EL (cell line): Measurements from ENCODE around the gene ANTXR1.

ENCODE experiments used
- DNase-seq: peaks from one replicate; pipeline ENCODE4 v3.0.0-alpha.2; 2016

Gene ANTXR1

DNA sequence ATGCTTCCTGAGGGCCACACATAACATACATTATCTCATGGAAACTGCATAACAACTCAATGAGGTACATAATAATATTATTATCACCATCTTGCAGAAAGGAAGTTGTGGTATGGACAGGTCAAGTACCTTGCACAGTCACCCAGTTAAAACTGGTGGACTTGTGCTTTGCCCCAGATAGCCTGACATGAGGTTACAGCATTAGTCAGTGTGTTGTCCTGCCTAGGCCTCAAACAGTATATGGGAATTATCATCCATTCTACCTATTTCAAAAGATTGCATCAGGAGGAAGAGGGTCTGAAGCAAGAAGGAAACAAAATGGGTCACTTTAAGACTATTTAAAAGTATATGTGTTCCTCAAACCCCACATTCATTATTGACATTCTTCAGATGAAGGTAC lies 5.4 kb upstream of the ANTXR1 start:
- DNase-seq, result no peak

GRCh38 chr2:69010437-69011194 lies 2.4 kb upstream of the ANTXR1 start:
- DNase-seq, result peak; percentile 69

- no peak for DNase-seq
Observed at GRCh38 chr2:69011611-69012157, 1.3 kb upstream of the ANTXR1 start.

DNA sequence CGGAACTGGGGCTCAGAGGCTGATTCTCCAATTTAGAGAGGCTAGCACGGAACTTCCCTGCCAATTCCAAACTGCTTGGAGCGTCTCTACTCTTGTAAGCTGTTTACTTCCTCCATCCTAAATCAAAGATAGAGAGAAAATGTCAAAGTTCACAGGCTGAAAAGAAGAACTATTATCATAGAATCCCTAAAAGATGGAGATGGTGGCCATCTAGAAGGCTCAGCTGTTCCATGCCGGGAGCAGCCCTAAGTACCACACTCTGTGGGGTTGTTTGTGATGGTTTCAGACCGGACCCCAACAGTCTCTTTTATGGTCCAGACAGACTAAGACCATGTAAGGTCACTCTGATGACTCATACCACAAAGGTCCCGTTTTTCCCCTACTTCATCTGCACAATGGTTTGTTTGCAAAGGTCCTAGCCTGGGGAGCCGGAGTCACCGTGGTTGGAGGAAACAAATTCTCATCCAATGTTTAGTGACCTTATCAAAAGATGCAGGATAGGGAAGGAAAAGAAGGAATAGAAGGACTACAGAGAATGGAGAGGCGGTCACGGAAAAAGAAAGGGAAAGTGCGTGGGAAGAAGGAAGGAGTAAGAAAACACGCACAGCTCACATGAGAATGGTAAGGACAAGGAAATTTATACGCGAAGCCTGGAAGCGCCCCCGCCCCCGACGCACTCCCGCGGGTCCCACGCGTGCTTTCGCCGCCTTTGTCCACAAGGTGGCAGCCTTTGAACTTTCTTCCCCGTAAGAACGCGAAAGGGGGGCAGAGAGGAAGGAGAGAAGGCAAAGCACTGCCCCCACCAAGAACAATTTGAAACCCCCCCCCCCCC lies 453 bp upstream of the ANTXR1 start:
- DNase-seq, result peak; percentile 76

DNA sequence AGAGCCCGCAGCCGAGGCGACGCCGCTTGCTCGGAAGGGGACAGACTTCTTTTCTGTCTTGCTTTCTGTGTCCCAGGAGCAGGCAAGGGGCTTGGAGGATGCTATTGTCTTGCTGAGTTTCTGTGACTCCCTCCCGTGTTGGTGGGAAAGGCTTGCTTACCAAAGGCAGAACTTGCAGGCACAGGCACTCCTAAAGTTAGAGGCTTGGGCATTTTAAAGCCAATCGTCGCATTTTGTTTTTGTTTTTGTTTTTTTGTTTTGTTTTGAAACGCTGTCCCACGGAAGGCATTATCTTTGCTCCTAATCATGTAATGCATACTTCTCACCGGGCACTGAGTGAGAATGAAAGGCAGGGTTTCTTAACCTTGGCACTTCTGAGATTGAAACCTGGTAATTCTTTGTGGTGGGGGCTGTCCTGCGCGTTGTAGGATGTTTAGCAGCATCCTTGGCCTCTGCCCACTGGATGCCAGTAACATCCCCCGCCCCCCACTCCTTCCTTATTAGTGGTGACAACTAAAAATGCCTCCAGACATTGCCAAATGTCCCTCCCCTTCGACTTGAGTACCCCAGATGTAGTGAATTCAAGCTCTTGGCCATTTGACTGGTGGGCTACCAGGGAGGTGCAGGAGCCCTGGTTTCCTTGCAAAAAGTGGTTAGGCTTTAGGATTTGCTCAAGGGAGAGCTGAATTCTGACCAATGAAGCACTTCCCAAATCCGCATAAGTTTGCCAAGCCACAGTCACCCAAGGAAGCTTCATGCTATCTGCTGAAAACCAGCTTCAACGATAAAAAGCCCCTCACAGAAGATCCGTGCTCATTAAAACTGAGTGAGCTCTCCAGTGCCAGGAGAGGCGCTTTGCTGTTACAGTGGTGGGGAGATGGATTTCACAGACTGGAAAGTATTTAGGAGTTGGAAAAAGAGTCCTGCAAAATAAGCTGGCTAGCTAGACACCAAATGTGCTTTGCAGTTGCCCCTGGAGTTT lies 1.2 kb downstream of the ANTXR1 start:
- peak; percentile 46 for DNase-seq

- peak; percentile 26 for DNase-seq
Observed at GRCh38 chr2:69017080-69017479, 4.1 kb downstream of the ANTXR1 start.

GRCh38 chr2:69017835-69018234 lies 4.9 kb downstream of the ANTXR1 start:
- no peak for DNase-seq

GRCh38 chr2:69018678-69019095 lies 5.7 kb downstream of the ANTXR1 start:
- DNase-seq, result no peak

- no peak for DNase-seq
Observed at GRCh38 chr2:69020496-69021426, 7.8 kb downstream of the ANTXR1 start.

DNA sequence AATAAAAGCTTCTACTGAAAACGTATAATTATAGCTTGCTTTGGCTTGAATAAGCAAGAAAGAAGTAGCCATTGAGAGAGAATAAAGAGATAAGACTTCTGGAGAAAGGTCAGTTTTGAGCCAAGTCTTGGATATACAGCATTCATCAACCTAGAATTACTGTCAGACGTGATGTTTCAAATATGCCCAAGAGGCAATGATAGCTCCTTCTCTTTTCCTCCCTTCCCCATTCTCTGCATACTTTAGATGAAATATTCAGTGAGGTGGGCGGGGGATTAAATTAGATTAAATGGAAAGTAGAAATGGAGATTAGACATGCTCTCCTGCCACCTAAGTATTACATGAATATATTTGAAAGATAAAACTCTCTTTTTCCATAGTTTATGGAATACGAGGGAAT lies 8.7 kb downstream of the ANTXR1 start:
- no peak for DNase-seq

DNA sequence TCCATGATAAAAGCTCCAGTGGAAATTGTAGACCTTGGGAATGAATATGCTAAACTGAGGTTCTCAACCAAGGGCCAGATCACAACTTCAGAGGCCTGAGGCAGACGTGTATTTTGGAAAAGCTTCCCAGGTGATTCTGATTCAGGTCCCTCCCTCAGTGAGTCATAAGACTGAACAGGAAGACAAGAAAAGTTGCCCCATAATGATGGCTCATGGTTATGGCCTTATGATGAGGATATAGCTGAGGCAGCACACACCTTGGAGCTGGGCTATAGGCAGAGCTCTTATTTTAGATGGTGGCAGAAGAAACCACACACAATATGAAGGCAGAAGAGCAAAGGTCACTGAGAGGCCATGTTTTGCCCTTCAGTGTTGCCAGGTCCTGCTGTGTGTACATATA lies 9.6 kb downstream of the ANTXR1 start:
- no peak for DNase-seq

GRCh38 chr2:69023236-69023635 lies 10.3 kb downstream of the ANTXR1 start:
- no peak for DNase-seq

- peak; percentile 50 for DNase-seq
Observed at GRCh38 chr2:69026026-69026425, 13.0 kb downstream of the ANTXR1 start.

DNA sequence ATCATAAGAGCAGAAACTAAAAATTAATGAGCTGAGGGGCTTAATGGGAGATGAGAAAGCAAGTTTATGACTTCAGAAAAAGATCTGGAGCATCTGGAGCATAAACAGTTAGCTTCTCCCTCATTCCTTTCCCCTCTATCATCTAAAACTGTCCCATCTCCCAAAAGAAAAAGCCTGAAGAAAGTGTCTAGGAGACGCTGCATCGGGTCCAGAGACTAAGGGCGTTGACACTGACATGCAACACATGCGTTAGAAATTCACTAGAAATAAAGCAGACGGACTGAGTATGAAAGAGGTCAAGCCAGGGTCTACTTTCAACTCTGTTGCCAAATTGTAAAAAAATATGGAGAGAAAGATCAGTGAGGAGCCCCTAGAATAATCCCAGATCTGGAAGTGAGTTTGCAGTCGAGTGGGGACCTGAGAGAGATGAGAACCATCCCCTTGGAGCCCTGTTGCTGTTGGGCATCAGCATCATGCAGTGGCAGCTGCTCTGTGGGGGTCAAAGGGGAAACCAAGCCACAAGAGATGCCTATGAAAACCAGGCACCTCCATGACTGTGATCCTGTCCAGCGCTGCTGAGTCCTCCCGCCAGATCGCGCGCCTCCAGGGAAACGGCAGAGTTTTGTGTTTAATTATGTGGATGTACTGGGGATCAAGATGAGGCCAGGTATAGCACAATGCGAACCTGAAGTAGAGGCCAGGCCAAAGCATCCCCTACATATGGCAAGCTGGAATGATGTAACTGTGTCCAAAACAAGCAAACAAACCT lies 13.9 kb downstream of the ANTXR1 start:
- DNase-seq, result no peak

- no peak for DNase-seq
Observed at GRCh38 chr2:69030800-69031428, 17.9 kb downstream of the ANTXR1 start.

DNA sequence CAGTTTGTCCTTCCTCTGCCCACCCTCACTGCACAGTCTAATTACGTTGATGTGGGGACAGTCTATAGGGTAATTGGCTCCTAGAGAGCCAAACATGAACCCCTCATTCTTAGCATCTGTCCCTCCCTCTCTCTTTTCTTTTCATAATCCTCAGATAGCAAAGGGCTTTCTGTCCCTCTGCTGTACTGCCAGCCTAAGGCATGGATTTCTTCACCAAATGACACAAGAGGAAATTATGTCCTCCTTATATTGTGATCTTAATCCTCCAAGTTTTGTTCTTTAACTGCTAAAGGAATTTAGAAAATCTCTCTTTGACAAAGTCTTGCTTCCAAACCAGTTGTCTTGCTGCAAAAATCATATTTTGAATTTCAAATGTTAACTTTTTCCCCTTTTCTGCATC lies 18.5 kb downstream of the ANTXR1 start:
- DNase-seq, result no peak

DNA sequence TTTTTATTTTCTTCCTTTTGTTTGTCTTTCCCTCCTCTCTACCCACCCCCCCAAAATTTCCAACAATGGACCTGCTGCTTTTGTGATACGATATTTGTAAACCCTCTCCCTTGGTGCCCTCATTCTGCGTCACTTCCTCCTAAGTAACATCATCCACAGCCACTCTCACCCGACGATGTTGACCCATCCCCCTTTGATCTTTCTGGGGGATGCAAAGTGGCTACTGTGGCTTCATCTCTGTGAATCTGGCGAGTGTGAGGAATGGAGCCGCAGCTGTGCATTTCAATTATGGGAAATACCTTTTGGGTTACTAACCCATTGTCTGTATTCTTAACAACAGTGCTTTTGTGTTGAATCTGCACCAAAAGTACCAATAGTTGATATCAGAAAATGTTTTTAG lies 19.4 kb downstream of the ANTXR1 start:
- DNase-seq, result no peak

DNA sequence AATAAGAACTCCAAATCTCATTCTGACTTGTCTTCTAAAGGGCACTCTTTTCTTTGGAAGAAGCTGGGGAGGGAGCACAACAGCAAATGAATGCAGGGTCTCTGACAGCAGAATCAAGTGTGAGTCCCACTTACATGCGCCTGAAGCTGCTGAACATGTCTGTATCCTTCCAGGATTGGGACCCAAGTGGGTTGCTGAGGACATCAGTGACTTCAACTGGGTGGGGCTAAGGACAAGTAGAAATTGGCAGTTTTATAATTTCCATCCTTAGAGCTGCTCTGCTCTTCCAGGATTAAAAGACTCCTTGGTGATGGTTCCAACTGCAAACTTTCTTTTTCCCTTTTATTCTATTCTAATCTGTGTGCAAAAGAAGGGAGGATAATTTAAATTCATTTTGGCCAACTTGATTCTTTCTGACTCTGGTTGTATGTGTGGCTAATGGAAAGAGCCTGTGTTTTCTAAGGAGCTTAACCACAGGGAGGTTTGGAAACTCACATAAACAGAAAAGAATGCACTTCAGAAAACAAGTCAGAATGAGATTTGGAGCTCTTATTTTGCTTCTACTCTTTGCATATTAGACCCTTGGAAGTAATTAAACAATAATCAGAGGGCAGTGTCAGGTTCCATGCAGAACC lies 20.6 kb downstream of the ANTXR1 start:
- no peak for DNase-seq

DNA sequence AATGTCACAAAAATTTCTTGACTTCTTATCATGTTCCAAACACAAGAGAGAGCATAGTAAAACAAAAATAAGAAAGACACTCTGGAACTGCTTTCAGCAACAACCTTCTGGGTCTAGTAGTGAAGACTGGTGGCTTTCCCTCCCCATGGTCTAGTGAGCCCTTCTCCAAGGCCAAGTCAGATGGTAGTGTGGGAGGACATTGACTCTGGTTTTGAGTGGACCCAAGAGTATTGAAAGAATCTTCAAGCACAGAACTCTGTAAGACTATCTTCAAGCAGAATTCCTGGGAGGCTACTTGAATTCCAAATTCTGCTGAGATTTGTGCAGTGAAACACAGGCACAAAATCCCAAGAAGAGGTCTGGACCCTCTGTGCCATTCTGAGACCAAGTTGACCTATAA lies 21.1 kb downstream of the ANTXR1 start:
- no peak for DNase-seq

DNA sequence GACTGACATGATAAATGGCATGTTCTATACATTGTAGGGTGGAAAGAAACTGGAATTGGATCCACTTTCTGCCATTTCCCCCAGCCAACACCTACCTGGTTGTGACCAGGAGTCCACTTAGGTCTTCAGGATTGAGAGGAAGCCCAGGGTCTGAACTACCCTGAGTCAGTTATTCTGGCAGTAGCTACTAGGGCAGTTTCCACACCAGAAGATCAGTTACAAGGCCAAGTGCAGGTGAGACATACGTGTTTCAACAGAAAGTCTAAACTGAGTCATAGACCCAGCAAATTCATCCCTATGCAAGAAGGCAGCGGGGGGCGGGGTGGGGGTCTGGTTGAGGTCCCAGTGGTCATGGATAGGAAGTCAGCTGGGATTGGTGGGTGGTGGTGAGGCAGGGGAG lies 21.9 kb downstream of the ANTXR1 start:
- no peak for DNase-seq
